Uterus (tissue), 2 donors: Measurements from ENCODE around the gene GLIS1.

ENCODE experiments used
- POLR2A ChIP-seq, 2 donors: fragments of 450-650 bp; IDR thresholded peaks; one replicate each; pipeline ENCODE4 v1.6.1; 2016; ENCODE audit warnings: antibody characterized with exemption in 2 of 2, mild to moderate bottlenecking in 1 of 2, moderate library complexity in 1 of 2
- TF ChIP-seq, protein P1 (sequence below), 4 experiments: fragments of 200-600 bp in 2 of 4; fragments of 450-650 bp in 2 of 4; sonication (generic) in 2 of 4; IDR thresholded peaks; one replicate each; pipeline ENCODE4 v1.5.1; 2016 to 2019; ENCODE audit warnings: antibody characterized with exemption in 4 of 4, mild to moderate bottlenecking in 2 of 4, moderate library complexity in 1 of 4

DNA sequence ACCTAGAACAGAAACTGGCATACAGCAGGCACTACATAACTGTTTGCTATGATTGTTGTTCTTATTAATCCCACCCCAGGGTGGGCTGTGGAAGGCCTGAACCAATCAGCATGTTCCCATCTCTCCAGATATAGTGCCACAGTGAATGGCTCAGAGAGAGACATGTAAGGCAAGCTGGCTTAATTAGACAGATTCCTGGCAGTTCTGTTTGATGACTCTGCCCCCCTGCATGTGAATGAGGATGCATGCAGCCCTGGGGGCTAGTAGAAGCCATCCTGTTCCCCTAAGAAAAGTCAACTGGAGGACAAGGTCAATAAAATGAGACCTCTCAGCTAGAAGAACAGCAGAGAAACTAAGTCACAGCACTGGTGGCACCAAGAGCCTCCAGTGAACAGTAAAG is 130.3 kb downstream of the GLIS1 start:
- TF ChIP-seq, protein P1, sequence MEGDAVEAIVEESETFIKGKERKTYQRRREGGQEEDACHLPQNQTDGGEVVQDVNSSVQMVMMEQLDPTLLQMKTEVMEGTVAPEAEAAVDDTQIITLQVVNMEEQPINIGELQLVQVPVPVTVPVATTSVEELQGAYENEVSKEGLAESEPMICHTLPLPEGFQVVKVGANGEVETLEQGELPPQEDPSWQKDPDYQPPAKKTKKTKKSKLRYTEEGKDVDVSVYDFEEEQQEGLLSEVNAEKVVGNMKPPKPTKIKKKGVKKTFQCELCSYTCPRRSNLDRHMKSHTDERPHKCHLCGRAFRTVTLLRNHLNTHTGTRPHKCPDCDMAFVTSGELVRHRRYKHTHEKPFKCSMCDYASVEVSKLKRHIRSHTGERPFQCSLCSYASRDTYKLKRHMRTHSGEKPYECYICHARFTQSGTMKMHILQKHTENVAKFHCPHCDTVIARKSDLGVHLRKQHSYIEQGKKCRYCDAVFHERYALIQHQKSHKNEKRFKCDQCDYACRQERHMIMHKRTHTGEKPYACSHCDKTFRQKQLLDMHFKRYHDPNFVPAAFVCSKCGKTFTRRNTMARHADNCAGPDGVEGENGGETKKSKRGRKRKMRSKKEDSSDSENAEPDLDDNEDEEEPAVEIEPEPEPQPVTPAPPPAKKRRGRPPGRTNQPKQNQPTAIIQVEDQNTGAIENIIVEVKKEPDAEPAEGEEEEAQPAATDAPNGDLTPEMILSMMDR (IDR thresholded peaks at IDR 0.05): no peak
- TF ChIP-seq POLR2A (IDR thresholded peaks at IDR 0.05): no peak
